Prostate gland (tissue), 2 donors: ENCODE data around the gene CMSS1. TPM values are rescaled to one million over a fixed set of nuclear protein-coding genes. Genes with fewer than 3 reads are reported as not detected.

Experiments used
- DNase-seq: peaks from one replicate; pipeline ENCODE4 v3.0.0-alpha.2; 2019; ENCODE audit warnings: low spot score
- H3K27ac ChIP-seq, 2 donors: fragments of 200-600 bp; sonication (generic); 2 replicates each; pipeline ENCODE4 v1.5.1; 2017 to 2019
- H3K27me3 ChIP-seq: fragments of 200-600 bp; sonication (generic); replicated peaks from 2 replicates; pipeline ENCODE4 v1.5.1; 2019; ENCODE audit not compliant: insufficient read depth
- H3K36me3 ChIP-seq, 2 donors: fragments of 200-600 bp; sonication (generic); 1 replicate in 1 of 2; 2 replicates in 1 of 2; pipeline versions ENCODE4 v1.5.1 to v1.8.1; 2017 to 2019
- H3K4me1 ChIP-seq: fragments of 200-600 bp; sonication (generic); replicated peaks from 2 replicates; pipeline ENCODE4 v1.5.1; 2019
- H3K4me3 ChIP-seq, 2 donors: fragments of 200-600 bp; sonication (generic); 2 replicates each; pipeline ENCODE4 v1.5.1; 2017 to 2019
- H3K9me3 ChIP-seq: fragments of 200-600 bp; sonication (generic); 2 replicates; pipeline ENCODE4 v1.5.1; 2017
- POLR2A ChIP-seq: fragments of 450-650 bp; IDR thresholded peaks from one replicate; pipeline ENCODE4 v1.6.1; 2016; ENCODE audit warnings: antibody characterized with exemption, mild to moderate bottlenecking
- POLR2AphosphoS5 ChIP-seq: sonication (generic); formaldehyde crosslinking; IDR thresholded peaks from one replicate; pipeline ENCODE4 v1.6.1; 2017; ENCODE audit warnings: antibody characterized with exemption
- WGBS: methylation state at CpG from one replicate; pipeline ENCODE4 v1.1.5; 2018; 5-methylcytosine and 5-hydroxymethylcytosine counted together
- intact Hi-C: fragments of 100-400 bp; cut with DNase I; formaldehyde crosslinking; loops from one replicate; pipeline ENCODE4 v1.14.2; 2022
- total RNA-seq, 2 donors: library from RNA; depleted of rRNA; stranded (reverse); fragments of >200 nt; gene quantifications; one replicate each; pipeline ENCODE4 v1.1.0, GENCODE V29; 2016
- TF ChIP-seq, protein P1 (sequence below), 4 experiments: fragments of 200-600 bp in 2 of 4; fragments of 450-650 bp in 2 of 4; sonication (generic) in 2 of 4; IDR thresholded peaks; 1 replicate in 3 of 4; 2 replicates in 1 of 4; pipeline ENCODE4 v1.5.1; 2016 to 2019; ENCODE audit warnings: antibody characterized with exemption in 4 of 4, mild to moderate bottlenecking in 2 of 4, moderate library complexity in 2 of 4

Gene CMSS1
- total RNA-seq, 2 donors from 2014 or later: 10.2 to 13.6 TPM

GRCh38 chr3:100075851-100076730, 258.4 kb downstream of the CMSS1 start:
- WGBS: 87% methylated on average over 4 of the region's 4 CpGs
- Histone ChIP-seq H3K9me3 (no peaks in the 10 kb centered on the region), H3K27ac (no peak overlapping the region), H3K4me3 (no peak overlapping the region), H3K4me1 (no peaks in the 10 kb centered on the region), H3K36me3 (no peaks in the 10 kb centered on the region), H3K27me3 (no peaks in the 10 kb centered on the region)
- DNase-seq: no peak
- intact Hi-C loops: no loop called here
- TF ChIP-seq POLR2AphosphoS5 (no peak), POLR2A (no peak)
- TF ChIP-seq, protein P1, sequence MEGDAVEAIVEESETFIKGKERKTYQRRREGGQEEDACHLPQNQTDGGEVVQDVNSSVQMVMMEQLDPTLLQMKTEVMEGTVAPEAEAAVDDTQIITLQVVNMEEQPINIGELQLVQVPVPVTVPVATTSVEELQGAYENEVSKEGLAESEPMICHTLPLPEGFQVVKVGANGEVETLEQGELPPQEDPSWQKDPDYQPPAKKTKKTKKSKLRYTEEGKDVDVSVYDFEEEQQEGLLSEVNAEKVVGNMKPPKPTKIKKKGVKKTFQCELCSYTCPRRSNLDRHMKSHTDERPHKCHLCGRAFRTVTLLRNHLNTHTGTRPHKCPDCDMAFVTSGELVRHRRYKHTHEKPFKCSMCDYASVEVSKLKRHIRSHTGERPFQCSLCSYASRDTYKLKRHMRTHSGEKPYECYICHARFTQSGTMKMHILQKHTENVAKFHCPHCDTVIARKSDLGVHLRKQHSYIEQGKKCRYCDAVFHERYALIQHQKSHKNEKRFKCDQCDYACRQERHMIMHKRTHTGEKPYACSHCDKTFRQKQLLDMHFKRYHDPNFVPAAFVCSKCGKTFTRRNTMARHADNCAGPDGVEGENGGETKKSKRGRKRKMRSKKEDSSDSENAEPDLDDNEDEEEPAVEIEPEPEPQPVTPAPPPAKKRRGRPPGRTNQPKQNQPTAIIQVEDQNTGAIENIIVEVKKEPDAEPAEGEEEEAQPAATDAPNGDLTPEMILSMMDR (IDR thresholded peaks at IDR 0.05): no peak

DNA sequence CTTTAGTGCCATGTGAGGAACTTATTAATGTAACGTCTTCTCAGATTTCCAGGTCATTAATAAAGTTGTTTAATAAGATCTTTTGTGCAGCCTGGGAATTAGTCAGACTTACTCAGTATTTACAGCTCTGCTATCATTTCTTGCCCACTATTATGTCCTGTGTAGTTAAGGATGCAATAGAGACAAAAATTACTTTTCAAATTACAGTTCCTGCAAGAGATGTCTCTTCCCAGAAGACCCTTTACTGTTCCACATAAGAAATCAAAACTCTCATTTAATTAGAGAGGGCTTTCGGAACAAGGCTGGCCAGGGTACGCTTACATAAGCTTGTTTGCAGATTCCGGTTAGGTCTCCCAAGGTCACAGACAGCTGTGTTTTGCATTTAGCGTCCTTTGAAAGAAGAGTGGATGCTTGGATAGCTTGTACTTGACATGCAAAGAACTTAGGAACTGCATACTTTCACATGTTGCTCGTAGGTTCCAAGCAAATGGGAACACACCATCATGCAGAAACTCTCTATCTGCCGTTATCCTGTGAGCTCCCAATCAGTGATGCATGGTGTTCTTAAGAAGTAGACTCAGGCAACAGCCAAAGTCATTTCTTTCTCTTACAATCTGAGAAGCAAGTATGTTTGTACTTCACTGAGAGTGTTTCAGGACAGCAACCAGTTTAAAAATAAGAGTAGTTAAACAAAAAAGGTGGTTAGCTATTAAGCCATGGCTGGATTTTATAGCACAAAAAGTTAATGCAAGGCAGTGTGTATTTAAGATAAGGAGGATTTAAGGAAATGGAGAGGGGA, 259.3 kb downstream of the CMSS1 start:
- Histone ChIP-seq H3K4me3 (no peak overlapping the region), H3K9me3 (no peaks in the 10 kb centered on the region), H3K4me1 (no peaks in the 10 kb centered on the region), H3K36me3 (no peaks in the 10 kb centered on the region), H3K27ac (no peak overlapping the region), H3K27me3 (no peaks in the 10 kb centered on the region)
- DNase-seq: no peak
- TF ChIP-seq, protein P1 (IDR thresholded peaks at IDR 0.05): no peak
- TF ChIP-seq POLR2AphosphoS5 (no peak), POLR2A (no peak)
- intact Hi-C loops: no loop called here
- WGBS: 81% methylated on average over 7 of the region's 7 CpGs

DNA sequence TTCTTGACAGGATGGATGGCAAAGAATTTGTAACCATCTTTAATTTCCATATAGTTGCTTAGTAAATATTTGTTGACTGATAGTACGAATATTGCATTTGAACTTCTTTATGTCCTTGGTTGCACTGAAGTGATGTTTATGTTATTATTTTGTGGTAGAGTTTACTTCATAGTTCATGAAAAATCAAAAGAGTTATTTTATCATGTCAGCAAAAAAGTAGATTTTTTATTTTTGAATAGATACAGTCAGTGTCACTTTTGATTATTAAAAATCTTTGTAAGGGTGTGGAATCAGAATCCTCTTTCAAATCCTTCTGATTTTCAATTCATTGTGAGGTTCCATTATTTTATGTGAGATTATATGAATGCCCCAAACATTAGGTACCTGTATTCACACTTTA, 261.7 kb downstream of the CMSS1 start:
- intact Hi-C loops: no loop called here

DNA sequence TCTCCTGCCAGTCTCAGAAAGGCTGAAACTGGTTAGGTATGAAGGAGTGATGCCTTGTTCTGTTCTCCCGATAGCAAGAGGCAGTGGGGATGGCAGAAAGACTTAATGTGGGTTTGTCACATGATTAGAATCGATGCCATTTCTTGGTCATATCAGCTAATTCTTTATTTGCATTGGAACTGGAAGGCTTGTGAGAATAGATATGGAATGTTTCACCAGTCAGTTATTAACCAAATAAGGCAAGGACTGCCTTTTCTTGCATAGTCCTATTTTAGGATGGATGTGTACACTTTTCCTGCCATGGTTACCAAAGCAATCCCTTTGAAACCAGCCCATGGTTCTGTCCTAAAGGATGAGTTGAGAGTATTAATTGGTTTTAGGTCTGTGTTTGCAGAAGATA, 262.9 kb downstream of the CMSS1 start:
- WGBS: 82% methylated on average over 2 of the region's 2 CpGs
- intact Hi-C loops: no loop called here
- TF ChIP-seq, protein P1 (IDR thresholded peaks at IDR 0.05): no peak
- TF ChIP-seq POLR2A (no peak), POLR2AphosphoS5 (no peak)
- Histone ChIP-seq H3K9me3 (no peaks in the 10 kb centered on the region), H3K4me3 (no peak overlapping the region), H3K27me3 (no peaks in the 10 kb centered on the region), H3K36me3 (no peaks in the 10 kb centered on the region), H3K4me1 (no peaks in the 10 kb centered on the region), H3K27ac (no peak overlapping the region)
- DNase-seq: no peak

More for the DNA sequence above, 261.7 kb downstream of the CMSS1 start:
- H3K36me3 ChIP-seq: no peaks in the 10 kb centered on the region
- TF ChIP-seq POLR2A: no peak
- TF ChIP-seq POLR2AphosphoS5: no peak
- TF ChIP-seq, protein P1 (IDR thresholded peaks at IDR 0.05): no peak
- WGBS: 100% methylated on average over 1 of the region's 1 CpG
- H3K27ac ChIP-seq: no peak overlapping the region
- H3K27me3 ChIP-seq: no peaks in the 10 kb centered on the region
- no peak overlapping the region for H3K4me3 ChIP-seq
- DNase-seq: no peak
- no peaks in the 10 kb centered on the region for H3K4me1 ChIP-seq
- H3K9me3 ChIP-seq: no peaks in the 10 kb centered on the region
